Lower lobe of right lung (tissue), 2 donors: ENCODE data around the gene DNM1. TPM values are rescaled to one million over a fixed set of nuclear protein-coding genes. Genes with fewer than 3 reads are reported as not detected.
A peak's percentile ranks its signal among the peaks of the same experiment; 100 is the strongest.
"Not testable (repeated sequence)": the region's sequence is repeated elsewhere in the genome, so short reads cannot be mapped to it uniquely, and the experiment has no call there.

Source experiments
- ATAC-seq, 2 donors: fragments of 200-7000 bp; cut with Tn5 transposase; one replicate each; pipeline ENCODE4 v1.9.1; 2020 to 2022; ENCODE audit warnings: mild to moderate bottlenecking in 2 of 2, moderate library complexity in 2 of 2
- DNase-seq: peaks from one replicate; pipeline ENCODE4 v3.0.0-alpha.2; 2020
- H3K27ac ChIP-seq: fragments of 200-600 bp; one replicate; pipeline ENCODE4 v1.8.0; 2022
- H3K27me3 ChIP-seq: fragments of 200-600 bp; one replicate; pipeline ENCODE4 v1.8.0; 2022; ENCODE audit warnings: low read depth
- H3K36me3 ChIP-seq: fragments of 200-600 bp; one replicate; pipeline ENCODE4 v1.8.0; 2022; ENCODE audit warnings: mild to moderate bottlenecking
- H3K4me1 ChIP-seq: fragments of 200-600 bp; one replicate; pipeline ENCODE4 v1.8.0; 2022
- H3K4me3 ChIP-seq: fragments of 200-600 bp; one replicate; pipeline ENCODE4 v1.8.0; 2022; ENCODE audit warnings: mild to moderate bottlenecking
- H3K9me3 ChIP-seq: fragments of 200-600 bp; one replicate; pipeline ENCODE4 v1.8.0; 2022
- intact Hi-C: fragments of 100-400 bp; cut with DNase I; formaldehyde crosslinking; loops from one replicate; pipeline ENCODE4 v1.11.0; 2022
- total RNA-seq: library from RNA; stranded (reverse); fragmentation: NEBNext Ultra II Directional; extraction: Animal tissue kit (Norgen Biotek cat#: 25700); gene quantifications from one replicate; pipeline ENCODE4 v1.2.1, GENCODE V29; 2021
- TF ChIP-seq, protein P1 (sequence below): fragments of 200-600 bp; IDR thresholded peaks from one replicate; pipeline ENCODE4 v1.8.0; 2022; ENCODE audit warnings: antibody characterized with exemption, mild to moderate bottlenecking
- donor health status: DM: no; HTN: yes; CAD: no; lungs with severe emphysema.

DNM1 gene
- total RNA-seq, 1 donor from 2014 or later: 8.8 TPM

DNA sequence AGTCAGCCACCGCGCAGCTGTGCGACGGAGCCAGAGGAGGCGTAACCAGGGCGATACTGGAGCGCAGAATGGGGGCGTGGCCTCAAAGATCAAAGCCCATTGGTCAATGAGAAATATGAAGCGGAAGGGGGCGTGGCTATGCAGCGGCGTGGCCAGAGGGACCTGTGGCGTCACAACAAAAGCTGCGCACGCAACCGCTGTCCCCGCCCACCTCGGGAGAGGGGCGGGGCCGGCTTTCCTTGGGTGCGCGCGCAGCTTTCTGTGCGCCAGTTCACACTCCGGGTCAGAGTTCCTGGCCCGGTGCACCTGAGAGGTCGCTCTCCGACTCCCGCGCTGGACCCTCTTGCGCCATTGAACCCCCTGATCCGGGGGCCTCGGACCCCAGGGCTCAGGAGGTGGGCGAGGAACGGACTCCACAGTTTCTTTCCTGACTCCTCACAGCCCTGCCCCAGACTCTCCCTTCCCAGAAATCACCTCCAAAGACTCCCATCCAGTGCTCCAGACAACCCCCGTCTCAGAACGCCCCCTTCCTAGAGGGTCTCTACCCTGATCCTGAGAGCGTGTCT is 72.9 kb downstream of the DNM1 start, which contains the start of gene SWI5:
Gene SWI5 (plus strand): TSS at position 269 of the 566 bp plus-strand sequence.
- peak; percentile 99 for ATAC-seq
- intact Hi-C loops: no loop called here
- Histone ChIP-seq H3K9me3 (no peaks in the 10 kb centered on the region), H3K4me3 (peak within 1 kb of the TSS; percentile 86), H3K27me3 (no peaks in the 10 kb centered on the region), H3K36me3 (peaks cover 24% of the 10 kb centered on the region), H3K27ac (peak within 1 kb of the TSS; percentile 88), H3K4me1 (peaks cover 45% of the 10 kb centered on the region)
- TF ChIP-seq, protein P1, sequence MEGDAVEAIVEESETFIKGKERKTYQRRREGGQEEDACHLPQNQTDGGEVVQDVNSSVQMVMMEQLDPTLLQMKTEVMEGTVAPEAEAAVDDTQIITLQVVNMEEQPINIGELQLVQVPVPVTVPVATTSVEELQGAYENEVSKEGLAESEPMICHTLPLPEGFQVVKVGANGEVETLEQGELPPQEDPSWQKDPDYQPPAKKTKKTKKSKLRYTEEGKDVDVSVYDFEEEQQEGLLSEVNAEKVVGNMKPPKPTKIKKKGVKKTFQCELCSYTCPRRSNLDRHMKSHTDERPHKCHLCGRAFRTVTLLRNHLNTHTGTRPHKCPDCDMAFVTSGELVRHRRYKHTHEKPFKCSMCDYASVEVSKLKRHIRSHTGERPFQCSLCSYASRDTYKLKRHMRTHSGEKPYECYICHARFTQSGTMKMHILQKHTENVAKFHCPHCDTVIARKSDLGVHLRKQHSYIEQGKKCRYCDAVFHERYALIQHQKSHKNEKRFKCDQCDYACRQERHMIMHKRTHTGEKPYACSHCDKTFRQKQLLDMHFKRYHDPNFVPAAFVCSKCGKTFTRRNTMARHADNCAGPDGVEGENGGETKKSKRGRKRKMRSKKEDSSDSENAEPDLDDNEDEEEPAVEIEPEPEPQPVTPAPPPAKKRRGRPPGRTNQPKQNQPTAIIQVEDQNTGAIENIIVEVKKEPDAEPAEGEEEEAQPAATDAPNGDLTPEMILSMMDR: no peak
- DNase-seq: peak; percentile 99

DNA sequence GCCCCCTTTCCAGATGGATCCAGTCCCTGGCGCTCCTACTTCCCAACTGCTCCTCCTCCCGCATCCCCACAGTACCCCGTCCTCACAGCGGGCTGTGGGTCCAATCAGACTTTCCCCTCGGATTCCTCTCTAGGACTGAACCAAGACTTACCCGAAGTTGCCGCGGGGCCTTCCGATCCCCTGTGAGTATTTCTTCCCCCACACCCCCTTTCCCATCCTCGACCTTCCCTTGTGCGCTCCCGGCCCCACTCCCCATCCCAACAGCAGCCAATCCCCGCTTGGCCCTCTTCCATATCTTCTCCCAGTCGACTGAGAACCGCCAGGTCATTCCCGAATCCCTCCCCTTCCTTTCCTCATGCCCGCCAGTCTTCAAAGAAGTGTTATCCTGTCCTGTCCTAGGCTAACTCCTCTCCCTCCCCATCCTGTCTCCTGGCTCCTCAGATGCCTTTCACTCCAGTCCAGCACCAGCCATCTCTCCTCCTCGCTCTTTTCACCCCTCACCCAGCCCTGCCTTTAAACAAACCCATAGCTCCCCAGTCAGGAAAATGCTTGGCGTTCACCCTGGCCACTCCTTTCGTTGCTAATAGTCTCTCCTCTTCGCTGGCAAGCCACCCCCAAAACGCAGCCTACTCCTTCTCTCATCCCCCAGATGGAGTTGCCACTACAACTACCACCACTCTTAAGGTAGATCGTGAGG is 73.5 kb downstream of the DNM1 start:
- Histone ChIP-seq H3K4me1 (peaks cover 45% of the 10 kb centered on the region), H3K27ac (peak overlapping the region; percentile 88), H3K27me3 (no peaks in the 10 kb centered on the region), H3K4me3 (peak overlapping the region; percentile 86), H3K36me3 (peaks cover 18% of the 10 kb centered on the region), H3K9me3 (no peaks in the 10 kb centered on the region)
- DNase-seq (no peak), ATAC-seq (peak; percentile 7 to 19)
- intact Hi-C loops: no loop called here
- TF ChIP-seq, protein P1: no peak

DNA sequence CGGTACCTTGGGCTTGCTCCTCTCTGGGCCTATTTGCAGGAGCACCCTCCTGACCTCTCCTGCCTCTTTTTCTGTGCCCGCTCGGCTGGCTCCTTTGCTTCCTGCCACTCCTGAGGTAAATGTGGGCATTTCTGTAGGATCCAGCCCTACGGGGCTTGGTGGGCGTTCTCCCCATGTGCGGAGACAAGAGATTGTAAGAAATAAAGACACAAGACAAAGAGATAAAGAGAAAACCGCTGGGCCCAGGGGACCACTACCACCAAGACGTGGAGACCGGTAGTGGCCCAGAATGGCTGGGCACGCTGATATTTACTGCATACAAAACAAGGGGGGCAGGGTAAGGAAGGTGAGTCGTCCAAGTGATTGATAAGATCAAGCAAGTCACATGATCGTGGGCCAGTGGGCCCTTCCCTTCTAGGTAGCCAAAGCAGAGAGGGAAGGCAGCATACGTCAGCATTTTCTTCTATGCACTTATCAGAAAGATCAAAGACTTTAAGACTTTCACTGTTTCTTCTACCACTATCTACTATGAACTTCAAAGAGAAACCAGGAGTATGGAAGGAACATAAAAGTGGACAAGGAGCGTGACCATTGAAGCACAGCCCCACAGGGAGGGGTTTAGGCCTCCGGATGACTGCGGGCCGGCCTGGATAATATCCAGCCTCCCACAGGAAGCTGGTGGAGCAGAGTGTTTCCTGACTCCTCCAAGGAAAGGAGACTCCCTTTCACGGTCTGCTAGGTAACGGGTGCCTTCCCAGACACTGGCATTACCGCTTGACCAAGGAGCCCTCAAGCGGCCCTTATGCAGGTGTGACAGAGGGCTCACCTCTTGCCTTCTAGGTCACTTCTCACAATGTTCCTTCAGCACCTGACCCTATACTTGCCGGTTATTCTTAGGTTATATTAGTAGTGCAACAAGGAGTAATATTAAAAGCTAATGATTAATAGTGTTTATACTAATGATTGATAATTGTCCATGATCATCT is 76.2 kb downstream of the DNM1 start:
- H3K4me3 ChIP-seq: peak overlapping the region; percentile 2
- H3K27me3 ChIP-seq, DNase-seq, H3K36me3 ChIP-seq, ATAC-seq, intact Hi-C loops, H3K9me3 ChIP-seq: not testable (repeated sequence)
- H3K4me1 ChIP-seq: peaks cover 40% of the 10 kb centered on the region
- H3K27ac ChIP-seq: peak overlapping the region; percentile 56

DNA sequence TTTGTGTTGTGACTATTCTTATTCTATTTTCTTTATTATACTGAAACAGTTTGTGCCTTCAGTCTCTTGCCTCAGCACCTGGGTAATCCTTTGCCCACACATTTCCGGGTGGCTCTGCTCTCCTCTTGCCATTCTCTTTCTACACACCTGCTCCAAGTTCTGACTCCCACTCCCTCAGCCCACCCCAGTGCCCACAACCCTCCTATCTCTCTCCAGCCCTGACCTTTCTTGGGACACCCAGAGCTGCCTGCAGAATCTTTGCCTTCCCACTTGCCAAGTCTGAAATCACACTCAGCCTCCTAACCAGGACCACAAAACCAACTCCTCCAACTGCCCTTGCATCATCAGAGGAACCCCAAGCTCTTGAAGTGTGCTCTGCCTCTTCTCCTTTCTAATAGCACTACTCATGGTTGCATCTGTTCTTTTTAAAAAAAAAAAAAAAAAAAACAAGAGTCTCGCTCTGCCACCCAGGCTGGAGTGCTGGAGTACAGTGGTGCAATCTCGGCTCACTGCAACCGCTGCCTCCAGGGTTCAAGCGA is 77.0 kb downstream of the DNM1 start:
- Histone ChIP-seq H3K9me3 (no peaks in the 10 kb centered on the region), H3K4me1 (peaks cover 33% of the 10 kb centered on the region), H3K27me3 (no peaks in the 10 kb centered on the region), H3K36me3 (peaks cover 3% of the 10 kb centered on the region), H3K4me3 (peak overlapping the region; percentile 2), H3K27ac (peak overlapping the region; percentile 56)
- no peak for ATAC-seq
- no peak for DNase-seq
- intact Hi-C loops: no loop called here
- TF ChIP-seq, protein P1: no peak

DNA sequence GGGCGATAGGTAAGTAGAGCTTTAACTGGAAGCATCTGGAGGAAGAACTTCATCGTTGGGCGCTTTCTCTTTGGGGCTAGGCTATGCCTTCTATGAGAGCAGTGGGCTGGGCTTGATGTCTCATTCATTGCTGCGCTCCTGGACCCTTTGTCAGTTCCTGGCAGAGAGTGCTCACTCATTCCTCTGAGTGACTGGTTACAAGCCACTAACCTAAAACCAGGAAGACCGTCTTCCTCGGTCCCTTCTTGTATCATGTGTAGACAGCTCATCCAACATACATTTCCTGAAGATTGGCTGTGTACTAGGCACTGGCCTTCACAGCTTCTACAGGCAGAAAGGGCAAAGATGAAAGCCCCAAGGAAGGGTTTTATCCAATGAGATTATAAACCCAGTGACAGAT is 79.3 kb downstream of the DNM1 start:
- Histone ChIP-seq H3K27me3 (no peaks in the 10 kb centered on the region), H3K4me3 (no peak overlapping the region), H3K36me3 (peaks cover 22% of the 10 kb centered on the region), H3K27ac (no peak overlapping the region), H3K4me1 (peaks cover 21% of the 10 kb centered on the region), H3K9me3 (no peaks in the 10 kb centered on the region)
- ATAC-seq (no peak), DNase-seq (no peak)
- TF ChIP-seq, protein P1: no peak
- intact Hi-C loops: no loop called here
